Left renal cortex interstitium (tissue), 4 donors: ENCODE results near the gene CDC73. TPM values are rescaled to one million over a fixed set of nuclear protein-coding genes. Genes with fewer than 3 reads are reported as not detected.
A peak's percentile ranks its signal among the peaks of the same experiment; 100 is the strongest.

ENCODE experiments used
- DNase-seq, 4 donors: peaks; one replicate each; pipeline ENCODE4 v3.0.0-alpha.2; 2013; ENCODE audit warnings: low read depth in 4 of 4, low spot score in 2 of 4, missing footprints in 1 of 4
- polyA plus RNA-seq, 4 donors: library from polyadenylated mRNA; unstranded; fragments of 120-200 nt; gene quantifications; one replicate each; pipeline ENCODE4 v1.2.1, GENCODE V29; 2013; ENCODE audit not compliant: insufficient read length in 4 of 4

The CDC73 gene
- 10 to 100 TPM; 40.1 to 49.3 (median 45.5) TPM for polyA plus RNA-seq

DNA sequence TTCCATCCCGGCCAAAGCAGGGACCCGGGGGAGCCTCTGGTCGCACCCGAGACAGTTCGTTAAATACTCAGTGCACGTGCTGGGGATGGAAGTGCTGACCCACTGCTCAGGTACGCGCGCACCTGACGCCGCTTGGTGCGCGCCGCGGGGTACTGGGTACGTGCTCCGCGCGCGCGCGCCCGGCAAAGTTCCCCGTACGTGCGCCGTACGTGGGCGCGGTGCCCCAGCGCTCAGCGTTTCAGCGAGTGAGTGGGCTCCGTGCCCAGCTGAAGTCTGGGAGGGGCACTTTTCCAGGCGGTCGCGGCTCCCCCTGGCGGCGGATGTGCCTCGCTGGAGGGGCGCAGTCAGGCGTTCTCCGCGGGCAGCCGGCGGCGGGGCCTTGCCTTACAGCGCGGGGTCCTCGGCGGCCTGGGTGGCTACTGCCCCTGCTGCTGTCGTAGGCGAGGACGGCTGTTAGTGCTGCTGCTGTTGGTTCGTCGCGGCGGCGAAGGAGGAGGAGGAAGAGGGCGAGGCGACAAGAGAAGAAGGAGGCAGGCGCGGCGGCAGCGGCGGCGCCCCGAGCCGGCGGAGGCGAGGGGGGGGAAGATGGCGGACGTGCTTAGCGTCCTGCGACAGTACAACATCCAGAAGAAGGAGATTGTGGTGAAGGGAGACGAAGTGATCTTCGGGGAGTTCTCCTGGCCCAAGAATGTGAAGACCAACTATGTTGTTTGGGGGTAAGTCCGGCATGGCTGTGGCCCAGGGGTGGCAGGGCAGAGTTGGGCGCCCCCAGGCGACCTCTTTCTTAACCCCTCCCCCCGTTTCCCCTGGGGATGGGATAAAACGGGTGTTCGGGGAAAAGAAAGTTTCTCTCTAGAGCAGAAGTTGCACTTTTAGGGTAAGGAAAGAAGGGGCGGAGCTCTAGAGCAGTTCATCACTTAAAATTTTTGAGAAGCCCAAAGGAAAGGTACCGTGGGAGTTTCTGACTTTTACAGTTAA is at the start of gene CDC73:
TSS of gene CDC73 (plus strand) at position 416 of the 978 bp plus-strand sequence. CDS start at position 586, 170 bp downstream.
- peak; percentile 90 to 94 (median 92) for DNase-seq

DNA sequence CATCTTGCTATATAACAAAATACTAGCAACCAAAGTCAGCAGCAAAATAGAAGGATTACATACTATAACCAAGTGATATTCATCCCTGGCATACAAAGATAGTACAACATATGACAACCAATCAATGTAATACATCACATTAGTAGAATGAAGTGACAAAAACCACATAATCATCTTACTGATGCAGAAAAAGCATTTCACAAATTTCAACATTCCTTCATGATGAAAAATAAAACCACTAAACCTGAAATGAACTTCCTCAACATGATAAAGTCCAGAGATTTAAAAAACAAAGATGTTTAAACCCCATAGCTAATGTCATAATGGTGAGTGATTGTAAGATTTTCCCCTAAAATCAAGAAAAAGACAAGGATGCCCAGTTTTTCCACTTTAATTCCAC is 43.8 kb upstream of the CDC73 start:
- DNase-seq = no peak

DNA sequence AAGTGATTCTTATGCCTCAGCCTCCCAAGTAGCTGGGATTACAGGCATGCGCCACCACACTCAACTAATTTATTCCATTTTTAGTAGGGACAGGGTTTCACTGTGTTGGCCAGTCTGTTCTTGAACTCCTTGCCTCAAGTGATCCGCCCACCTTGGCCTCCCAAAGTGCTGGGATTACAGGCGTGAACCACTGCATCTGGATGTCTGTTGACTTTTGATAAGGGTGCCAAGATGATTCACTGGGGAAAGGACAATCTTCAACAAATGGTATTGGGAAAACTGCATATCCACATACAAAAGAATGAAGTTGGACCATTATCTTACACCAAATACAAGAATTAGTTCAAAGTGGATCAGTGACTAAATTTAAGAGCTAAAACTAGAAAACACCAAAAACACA is 42.6 kb upstream of the CDC73 start:
- DNase-seq = no peak

DNA sequence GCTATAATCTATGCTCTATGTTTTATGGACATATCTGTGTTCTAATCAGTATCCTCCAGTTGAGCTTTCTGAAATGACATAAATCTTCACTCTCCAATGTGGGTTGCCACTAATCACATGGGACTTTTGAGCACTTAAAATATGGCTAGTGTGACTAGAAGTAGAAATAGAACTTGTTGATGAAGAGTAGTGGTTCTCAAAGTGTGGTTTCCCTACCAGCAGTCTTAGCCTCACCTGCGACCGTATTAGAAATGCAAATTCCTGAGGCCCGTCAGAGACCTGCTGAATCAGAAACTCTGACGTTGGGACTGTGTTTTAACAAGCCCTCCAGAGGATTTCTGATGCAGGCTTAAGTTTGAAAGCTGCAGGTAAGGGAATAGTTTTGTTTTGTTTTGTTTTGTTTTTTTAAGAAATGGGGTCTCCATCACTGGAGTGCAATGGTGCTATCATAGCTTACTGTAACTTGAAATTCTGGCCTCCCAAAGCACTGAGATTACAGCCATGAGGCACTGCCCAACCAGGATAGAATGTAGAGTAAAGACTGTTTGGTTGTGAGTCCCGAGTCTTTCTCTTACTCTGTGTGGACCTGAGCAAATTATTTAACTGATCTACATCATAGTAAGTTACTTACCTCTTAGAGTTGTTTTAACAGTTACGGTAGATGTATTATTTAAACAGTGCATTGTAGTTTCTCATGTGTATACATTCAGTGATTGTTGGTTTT is 38.3 kb upstream of the CDC73 start:
- DNase-seq = no peak

DNA sequence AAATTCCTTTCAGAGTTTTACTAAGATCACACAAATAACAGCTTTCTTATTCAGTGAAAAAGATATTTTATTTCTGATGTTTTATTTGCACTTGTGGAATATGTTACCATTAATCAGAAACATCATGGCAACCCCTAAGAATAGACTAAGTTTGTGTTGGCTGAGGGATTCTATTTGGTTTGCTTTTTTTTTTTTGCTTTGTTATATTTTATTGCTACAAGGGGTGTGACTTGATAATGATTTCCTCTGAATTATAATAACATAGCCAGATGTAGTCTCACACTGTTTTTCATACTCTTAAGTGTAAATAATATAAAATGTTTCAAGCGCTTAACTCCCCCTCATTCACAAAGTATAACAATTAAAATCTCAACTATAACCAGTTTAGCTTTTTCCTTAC is 36.6 kb upstream of the CDC73 start:
- no peak for DNase-seq

DNA sequence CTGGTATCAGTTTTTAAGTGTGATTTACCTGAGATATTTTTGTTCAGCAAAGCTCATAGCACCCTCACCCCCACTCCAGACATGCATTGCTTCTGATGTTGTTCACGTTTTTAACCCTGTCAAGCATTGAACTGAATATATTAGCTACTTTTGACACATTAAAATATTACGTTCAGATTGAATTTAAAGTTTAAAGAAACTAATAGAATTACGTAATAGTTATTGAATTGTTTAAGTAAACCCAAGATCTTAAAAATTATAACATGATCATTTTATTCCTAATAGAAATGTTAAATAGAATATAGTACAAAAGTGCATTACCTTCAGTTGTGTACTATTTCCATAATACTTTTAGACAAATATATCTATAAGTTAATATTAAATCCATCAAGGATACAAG is 35.5 kb upstream of the CDC73 start:
- no peak for DNase-seq

DNA sequence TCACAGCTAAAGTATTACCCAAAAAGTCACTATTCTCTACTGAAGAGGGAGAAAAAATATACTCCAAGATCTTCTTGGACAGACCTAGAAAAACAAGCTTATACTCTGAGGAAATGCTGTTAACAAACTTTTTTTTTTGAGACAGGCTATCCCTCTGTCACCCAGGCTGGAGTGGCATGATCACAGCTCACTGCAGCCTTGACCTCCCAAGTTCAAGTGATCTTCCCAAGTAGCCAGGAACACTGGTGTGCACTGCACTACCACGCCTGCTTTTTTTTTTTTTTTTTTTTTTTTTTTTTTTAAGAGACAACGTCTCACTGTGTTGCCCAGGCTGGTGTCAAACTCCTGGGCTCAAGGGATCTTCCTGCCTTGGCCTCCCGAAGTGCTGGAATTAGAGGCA is 33.9 kb upstream of the CDC73 start:
- DNase-seq = no peak

DNA sequence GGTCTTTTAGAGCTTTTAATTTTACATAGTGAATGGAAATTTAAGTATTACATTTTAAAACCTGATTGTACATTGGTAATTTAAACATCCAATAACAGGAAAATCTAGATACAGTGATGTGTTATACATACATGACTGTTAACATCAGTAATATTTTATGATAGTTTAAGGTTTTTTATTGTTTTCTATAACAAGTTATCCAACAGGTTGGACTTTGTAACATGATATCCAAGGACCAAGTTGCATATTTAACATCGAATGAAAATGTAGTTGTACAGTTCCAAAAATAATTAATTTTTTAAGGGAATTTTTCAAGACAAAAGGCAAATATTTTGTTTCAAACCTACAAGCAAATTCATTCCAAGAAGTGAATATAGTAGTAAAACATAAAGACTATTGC is 31.0 kb upstream of the CDC73 start:
- no peak for DNase-seq

DNA sequence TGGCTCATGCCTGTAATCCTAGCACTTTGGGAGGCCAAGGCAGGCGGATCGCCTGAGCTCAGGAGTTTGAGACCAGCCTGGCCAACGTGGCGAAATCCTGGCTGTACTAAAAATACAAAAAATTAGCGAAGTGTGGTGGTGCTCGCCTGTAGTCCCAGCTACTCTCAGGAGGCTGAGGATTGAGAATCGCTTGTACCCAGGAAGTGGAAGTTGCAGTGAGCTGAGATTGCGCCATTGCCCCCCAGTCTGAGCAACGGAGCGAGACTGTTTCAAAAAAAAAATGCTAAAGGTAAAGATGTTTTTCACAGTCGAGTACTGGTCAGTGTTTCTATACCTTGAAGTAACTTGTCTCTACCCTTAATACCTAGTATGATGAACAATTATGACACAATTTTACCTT is 27.7 kb upstream of the CDC73 start:
- DNase-seq = no peak

DNA sequence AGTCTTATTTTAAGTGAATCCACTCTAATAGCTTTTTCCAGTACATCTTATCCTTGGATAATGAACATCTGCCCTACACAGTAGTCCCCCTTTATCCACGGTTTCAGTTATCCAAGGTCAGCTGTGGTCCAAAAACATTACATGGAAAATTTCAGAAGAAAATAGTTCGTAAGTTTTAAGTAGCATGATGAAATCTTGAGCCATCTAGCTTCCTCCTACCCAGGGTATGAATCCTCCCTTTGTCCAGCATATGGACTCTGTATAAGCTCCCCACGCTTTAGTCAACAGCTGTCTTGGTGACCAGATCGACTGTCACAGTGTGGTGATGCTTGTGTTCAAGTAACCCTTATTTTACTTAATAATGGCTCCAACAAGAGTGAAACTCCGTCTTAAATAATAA is 19.2 kb upstream of the CDC73 start:
- DNase-seq = no peak

DNA sequence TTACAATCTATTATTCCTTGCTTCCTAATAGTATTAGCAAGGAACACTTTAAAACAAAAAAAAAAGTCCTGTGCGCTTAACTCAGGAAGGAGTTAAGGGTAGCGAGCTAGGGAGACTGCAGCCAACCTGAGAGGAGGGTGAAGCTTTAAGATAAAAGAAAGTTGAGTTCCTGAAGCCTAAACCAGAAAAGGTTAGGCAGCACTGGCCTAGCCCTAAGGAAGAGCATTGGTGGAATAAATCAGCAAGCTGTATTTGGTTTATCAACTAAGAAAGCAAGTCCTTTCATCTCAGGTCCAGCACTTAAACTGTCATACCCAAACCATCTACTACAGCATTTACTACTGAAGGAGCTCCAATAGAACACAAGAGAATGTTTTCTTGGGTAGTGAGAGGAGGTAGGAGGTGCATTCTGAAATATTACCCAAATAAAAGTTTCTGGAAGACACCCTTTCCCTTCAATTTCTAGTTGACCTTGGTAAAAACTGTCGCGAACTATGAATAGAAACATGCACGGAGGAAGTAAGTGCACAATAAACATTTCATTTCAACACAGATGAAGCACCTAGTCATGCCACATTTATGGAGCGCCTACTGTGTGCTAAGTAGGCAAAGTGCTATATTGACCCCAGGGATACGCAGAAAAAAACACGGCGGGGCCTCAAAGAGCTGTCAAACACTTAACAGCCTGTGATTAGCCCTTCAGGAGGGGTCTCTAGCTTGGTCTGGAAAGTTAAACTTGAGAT is 17.9 kb upstream of the CDC73 start:
- DNase-seq = no peak

DNA sequence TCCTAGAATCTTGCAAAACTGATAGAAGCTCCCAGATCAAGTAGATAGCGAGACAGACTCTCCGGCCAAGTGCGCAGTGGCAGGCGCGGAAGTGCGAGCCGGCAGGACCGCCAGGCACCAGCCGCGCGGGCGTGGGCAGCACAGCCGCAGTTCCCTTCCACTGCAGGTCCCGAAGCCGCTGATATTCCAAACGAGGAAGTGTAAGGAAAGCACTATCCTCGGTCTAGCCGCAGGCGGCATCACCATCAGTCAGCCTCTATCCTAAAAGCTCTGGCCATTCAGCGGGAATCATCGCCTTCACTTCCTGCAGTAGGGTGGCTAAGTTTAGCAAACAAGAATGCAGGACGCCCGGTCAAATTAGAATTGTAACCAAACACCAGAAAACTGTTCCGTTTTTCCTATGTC is 17.3 kb upstream of the CDC73 start:
- DNase-seq = peak in 1 of 4 donors; percentile 52

DNA sequence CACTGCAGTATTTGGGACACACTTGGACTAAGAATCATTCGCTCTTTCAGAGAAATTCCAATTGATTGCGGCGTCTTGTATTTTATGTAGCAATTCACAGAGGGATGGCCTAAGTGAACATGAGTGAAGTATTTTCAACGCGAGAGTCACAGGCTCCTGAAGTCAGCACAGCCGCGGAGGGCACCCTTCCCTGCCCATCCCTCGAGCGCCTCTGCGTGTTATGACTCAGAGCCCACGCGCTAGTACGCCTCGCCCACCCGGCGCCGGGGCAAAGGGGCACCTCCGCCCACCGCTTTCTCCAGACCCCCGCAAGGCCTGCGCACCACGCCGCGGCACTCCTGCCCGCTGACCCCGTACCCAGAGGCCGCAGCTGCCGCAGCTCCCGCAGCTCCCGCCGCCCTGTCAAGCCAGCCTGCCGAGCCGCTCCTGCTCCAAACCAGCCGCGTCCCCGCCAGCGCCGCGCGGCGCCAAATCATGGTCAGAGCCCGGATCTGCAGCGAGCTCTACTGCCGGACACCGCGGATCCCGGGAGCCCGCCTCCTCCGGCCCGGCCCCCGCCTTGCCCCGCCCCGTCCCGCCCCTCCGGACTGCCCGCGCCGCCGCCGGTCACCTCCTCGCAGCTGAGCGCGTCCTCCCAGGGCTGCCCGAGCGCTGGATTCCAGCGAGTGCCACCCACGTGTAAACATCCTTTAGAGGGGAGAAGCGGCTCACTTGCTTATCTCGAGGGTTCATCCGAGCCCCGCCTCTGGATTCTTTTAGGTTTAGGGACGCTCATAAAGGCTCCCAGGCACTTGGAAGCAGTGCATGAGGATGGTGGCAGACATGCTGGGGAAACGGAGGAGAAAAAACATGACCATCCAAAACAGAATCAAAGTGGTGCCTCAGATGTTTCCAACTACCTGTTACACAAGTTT is 16.7 kb upstream of the CDC73 start, which contains the start of gene GLRX2:
TSS of gene GLRX2 (minus strand) at position 508 of the 914 bp plus-strand sequence. CDS start at position 476, 32 bp downstream.
- peak; percentile 48 to 77 (median 70) for DNase-seq

DNA sequence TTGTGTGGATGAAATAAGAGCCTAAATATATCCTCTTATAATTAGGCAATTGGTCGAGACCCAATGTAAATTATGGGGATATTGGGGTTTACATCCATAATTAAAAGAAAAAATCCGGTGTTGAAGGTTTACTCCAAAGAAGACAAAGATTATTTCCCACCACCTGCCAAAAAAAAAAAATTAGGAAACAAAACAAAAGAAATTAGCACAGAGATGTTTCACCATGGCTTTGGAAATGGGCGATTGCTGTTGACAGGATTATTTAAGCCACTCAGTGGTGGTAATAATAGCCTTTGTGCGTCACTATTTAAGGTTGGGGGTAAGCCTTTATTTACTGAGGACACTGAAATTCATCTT is 16.0 kb upstream of the CDC73 start:
- no peak for DNase-seq

DNA sequence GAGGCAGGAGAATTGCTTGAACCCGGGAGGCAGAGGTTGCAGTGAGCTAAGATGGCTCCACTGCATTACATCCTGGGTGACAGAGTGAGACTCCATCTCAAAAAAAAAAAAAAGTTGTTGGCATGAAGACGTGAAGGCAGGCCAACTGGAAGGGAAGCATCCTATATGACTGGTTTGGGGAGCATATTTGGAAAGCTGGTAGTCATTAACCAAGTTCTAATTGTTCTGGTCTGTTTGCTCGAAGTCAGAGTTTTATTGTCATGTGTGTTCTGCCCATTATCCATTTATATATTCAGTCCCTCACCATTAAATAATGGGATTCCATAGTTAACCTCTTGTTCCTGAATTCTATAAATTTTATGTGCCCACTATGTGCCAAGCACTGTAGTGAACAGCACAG is 13.4 kb upstream of the CDC73 start:
- no peak for DNase-seq

DNA sequence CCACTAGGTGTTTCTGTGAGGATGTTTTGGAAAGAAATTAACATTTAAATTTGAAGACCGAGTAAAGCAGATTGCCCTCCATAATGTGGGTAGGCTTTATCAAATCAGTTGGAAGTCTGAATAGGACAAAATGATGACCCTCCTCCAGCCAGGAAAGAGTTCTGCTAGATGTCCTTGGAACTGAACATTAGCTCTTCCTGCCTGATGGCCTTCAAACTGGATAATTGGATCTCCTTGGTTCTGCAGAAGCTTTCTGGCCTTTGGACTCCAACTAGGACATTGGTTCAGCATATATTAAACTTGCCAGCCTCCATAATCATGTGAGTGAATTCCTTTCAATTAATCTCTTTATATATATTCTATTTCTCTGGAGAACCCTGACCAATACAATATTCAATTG is 12.2 kb upstream of the CDC73 start:
- no peak for DNase-seq

DNA sequence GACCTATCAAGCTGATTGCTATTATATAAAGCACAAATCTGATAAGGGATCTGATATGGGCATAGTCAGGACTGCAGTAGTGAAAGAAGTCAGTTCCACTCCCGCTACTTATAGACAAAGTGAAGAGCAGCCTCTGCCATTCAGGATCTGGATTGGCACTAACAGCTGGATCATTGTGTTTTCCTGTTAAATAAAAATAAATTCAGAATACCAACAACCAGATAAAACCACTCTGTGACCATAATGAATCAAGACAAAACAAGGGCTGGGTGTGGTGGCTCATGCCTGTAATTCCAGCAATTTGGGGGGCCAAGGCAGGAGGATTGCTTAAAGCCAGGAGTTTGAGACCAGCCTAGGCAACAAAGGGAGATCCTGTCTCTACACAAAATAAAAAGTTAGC is 11.6 kb upstream of the CDC73 start:
- no peak for DNase-seq

DNA sequence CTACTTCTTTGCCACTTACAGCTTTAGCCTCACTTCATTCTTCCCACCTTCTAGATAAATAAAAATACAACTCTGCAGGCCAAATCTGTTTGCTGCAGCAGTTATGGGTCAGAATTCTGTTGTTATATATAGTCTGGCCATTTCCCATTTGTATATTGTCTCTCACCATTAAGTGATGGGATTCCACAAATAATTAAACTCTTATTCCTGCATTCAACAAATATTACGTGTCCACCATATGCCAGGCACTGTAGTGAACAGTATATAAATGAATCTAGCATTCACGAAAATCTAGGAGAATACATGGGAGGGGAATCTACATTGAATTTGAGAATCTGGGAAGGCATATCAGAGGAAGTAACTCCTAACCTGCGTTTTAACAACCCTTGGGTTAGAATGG is 11.0 kb upstream of the CDC73 start:
- DNase-seq = no peak

DNA sequence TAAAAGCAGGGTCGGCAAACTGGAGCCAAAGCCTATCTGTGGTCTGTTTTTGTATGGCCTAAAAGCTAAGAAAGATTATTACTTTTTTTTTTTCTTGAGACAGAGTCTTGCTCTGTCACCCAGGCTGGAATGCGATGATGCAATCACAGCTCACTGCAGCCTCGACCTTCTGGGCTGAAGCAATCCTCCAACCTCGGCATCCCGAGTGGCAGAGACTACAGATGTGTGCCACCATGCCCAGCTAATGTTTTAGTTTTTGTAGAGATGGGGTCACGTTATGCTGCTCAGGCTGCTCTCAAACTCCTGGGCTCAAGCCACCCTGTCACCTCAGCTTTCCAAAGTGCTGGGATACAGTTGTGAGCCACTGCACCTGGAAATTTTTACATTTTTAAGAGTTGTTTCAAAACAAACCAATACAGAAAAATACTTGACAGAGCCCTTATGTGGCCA is 10.2 kb upstream of the CDC73 start:
- DNase-seq = no peak
